ENCODE data around the gene PAK6.

DNA sequence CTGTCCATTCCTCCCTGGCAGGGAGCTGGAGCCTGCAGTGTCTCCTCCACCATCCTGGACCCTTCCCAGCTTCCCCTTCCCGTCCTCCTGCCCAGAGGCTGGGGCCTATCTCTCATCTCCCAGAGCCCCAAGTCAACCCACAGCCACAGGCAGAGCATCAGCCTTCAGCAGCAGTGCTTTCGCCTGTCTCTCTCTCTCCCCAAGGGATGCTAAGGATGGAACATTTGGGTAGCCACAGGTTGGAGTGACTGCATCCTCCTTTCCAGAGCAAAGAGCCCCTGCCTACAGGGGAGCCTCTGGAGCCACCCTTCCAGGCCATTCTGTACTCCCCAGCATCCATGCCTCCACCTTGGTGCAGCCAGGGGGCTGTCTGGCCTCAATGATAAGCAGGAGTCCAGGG is 64.7 kb downstream of the PAK6 start:
- TF ChIP-seq CTCF (IDR thresholded peaks at IDR 0.05; ENCODE audit: borderline replicate concordance, extremely low read depth, low read length, poor library complexity, severe bottlenecking): no peak
- no peak for TF ChIP-seq EZH2 (IDR thresholded peaks at IDR 0.05; ENCODE audit: borderline replicate concordance, low read depth, low read length, severe bottlenecking)

Measured in DND-41 (cell line).